NB4 (cell line): ENCODE data around the gene C20orf141.

Experiments
- DNase-seq: peaks from one replicate; pipeline ENCODE4 v3.0.0; 2010; ENCODE audit warnings: low read depth
- H3K4me3 ChIP-seq: one replicate; pipeline ENCODE4 v1.5.1; 2011; ENCODE audit warnings: mild to moderate bottlenecking, low read depth, low read length, moderate library complexity
- CTCF ChIP-seq: IDR thresholded peaks from one replicate; pipeline ENCODE4 v1.5.1; 2012; ENCODE audit warnings: low read depth, low read length
- MAX ChIP-seq: IDR thresholded peaks from 2 replicates; pipeline ENCODE4 v1.6.1; 2011; ENCODE audit warnings: low read depth, low read length
- MYC ChIP-seq: IDR thresholded peaks from 2 replicates; pipeline ENCODE4 v1.6.1; 2011; ENCODE audit warnings: low read depth, low read length
- POLR2A ChIP-seq: IDR thresholded peaks from 2 replicates; pipeline ENCODE4 v1.6.1; 2011; ENCODE audit warnings: mild to moderate bottlenecking; ENCODE audit not compliant: insufficient read length; ENCODE audit errors: extremely low read depth

Gene C20orf141

GRCh38 chr20:2794202-2794748 lies 20.5 kb upstream of the C20orf141 start:
- DNase-seq, result no peak
- TF ChIP-seq MYC (no peak), MAX (no peak), CTCF (no peak), POLR2A (no peak)
- H3K4me3 ChIP-seq, result no peak overlapping the region

GRCh38 chr20:2794866-2795447 lies 19.8 kb upstream of the C20orf141 start:
- no peak overlapping the region for H3K4me3 ChIP-seq
- no peak for DNase-seq
- TF ChIP-seq CTCF (no peak), MYC (no peak), POLR2A (no peak), MAX (no peak)

- peak; percentile 25 for DNase-seq
Observed at GRCh38 chr20:2795451-2795850, 19.3 kb upstream of the C20orf141 start.

GRCh38 chr20:2796011-2796660 lies 18.7 kb upstream of the C20orf141 start:
- TF ChIP-seq MAX (no peak), MYC (no peak), CTCF (no peak), POLR2A (no peak)
- no peak for DNase-seq
- H3K4me3 ChIP-seq, result no peak overlapping the region

More at GRCh38 chr20:2795451-2795850, 19.3 kb upstream of the C20orf141 start:
- TF ChIP-seq POLR2A (no peak), MAX (no peak), CTCF (no peak), MYC (no peak)
- no peak overlapping the region for H3K4me3 ChIP-seq

- no peak overlapping the region for H3K4me3 ChIP-seq
- TF ChIP-seq CTCF, result no peak
- TF ChIP-seq POLR2A, result no peak
- no peak for TF ChIP-seq MAX
- no peak for DNase-seq
Observed at GRCh38 chr20:2797136-2797983, 17.4 kb upstream of the C20orf141 start.
